GM21619 (cell line): ENCODE data around the gene SRPK1.

Experiments used
- ATAC-seq: cut with Tn5 transposase; IDR thresholded peaks from one replicate; pipeline ENCODE4 v1.9.1; 2021; ENCODE audit not compliant: unreplicated experiment

The SRPK1 gene

GRCh38 chr6:35786272-35786671, 134.6 kb downstream of the SRPK1 start:
- ATAC-seq: no peak

- ATAC-seq: no peak
Measured at GRCh38 chr6:35784200-35784599, 136.7 kb downstream of the SRPK1 start.
